ENCODE measurements around the gene LRRK1.

The LRRK1 gene

DNA sequence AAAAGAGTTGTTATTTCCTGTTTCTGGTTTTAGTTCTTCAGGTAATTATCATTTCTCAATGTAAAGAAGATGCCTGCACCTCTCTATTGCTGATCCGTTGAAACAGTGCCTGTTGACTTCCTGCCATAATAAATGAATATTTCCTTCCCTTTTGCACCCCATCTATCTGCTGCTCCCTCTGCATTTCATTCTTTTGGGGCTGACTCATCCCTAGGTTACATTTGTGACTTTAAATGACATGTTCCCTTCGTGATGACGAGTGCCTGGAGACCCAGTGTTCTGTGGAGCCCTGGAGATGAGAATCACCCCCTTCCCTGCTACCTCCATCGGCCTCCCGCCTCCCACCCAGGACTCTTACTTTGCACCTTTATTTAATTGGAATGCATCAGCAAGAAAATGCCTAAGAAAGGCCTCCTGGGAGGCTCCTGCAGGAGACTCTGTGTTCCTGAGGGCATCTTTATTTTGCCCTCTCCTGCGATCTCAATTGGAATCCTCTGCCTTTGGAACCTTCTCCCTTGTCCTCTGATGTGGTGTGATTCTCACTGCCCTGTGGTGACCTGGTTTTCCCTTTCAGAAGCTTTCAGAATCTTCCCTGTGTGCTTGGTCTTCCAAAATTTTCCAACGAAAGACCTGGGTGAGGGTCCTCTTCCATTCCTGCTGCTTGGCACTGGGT, 13.7 kb downstream of the LRRK1 start:
- DNase-seq (ENCODE audit: low spot score) = no peak

DNA sequence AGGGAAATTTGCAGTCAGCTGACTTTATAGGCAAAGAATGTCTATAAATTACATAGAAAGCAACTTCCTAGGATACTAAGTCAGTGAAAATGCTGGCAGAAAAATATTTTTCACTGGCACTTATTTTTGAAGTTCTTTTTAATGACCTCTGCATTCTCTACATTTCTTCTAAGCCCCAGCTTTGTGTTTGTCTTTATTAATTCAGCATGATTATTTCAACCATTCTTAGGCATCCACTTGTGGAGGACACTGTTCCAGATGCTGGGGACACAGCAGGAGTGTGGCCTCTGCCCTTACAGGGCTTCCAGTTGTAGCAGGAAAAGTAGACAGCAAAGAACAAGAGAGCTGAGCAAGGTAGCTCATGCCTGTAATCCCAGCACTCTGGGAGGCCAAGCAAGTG, 15.0 kb downstream of the LRRK1 start:
- DNase-seq (ENCODE audit: low spot score) = no peak

DNA sequence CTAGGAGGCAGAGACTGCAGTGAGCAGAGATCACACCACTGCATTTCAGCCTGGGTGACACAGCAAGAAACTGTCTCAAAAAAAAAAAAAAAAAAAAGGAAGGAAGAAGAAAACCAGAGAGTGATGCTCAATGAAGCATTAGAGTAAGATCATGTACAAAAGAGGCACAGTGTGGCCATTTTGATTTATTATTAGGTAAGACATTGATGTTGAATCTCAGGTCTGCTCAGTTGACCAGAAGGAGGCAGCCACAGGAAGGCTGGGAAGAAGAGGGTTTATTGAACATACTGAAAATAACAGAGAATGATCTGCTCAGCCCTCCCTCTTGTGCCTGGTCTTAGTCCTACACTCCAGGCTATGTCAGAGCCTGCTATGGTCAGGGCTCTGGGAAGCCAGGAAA, 15.6 kb downstream of the LRRK1 start:
- DNase-seq (ENCODE audit: low spot score) = no peak

DNA sequence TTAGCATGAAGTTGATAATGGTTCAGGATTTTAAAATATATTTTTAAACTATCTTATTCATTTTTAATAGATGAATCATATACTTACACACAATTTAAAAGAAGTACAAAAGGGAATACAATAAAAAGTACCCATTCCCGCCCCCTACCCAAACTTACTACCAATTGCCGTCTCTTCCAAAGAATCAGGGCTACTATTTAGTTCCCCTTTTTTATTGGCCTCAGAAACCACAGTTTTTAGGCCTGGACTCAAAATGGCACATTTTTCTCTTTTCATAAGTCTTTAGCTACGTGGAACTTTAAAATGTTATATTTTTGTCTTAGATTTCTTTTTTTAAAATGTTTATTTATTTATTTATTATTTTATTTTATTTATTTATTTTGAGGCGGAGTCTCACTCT, 18.0 kb downstream of the LRRK1 start:
- no peak for DNase-seq (ENCODE audit: low spot score)

GRCh38 chr15:100939791-100940190, 20.6 kb downstream of the LRRK1 start:
- DNase-seq (ENCODE audit: low spot score) = no peak

GRCh38 chr15:100940767-100941379, 21.7 kb downstream of the LRRK1 start:
- DNase-seq (ENCODE audit: low spot score) = no peak

DNA sequence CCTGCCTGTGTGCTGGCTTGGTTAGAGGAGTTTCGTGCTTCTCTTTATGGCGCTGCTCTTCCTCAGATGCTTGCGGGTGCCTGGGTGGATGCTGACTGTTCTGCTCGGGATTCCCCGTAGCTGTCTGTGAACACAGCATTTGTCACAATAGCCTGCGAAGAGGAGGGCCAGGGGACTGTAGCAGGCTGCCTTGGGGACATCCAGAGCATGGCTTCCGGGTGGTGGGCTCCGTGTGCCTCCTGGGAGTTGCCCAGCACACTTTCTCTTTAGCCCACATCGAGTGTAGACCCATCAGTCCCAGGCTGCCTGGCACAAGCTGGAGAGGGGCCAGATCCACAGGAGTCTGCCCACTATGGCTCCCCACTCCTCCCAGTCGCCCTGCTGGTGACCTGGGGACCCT, 22.4 kb downstream of the LRRK1 start:
- no peak for DNase-seq (ENCODE audit: low spot score)

DNA sequence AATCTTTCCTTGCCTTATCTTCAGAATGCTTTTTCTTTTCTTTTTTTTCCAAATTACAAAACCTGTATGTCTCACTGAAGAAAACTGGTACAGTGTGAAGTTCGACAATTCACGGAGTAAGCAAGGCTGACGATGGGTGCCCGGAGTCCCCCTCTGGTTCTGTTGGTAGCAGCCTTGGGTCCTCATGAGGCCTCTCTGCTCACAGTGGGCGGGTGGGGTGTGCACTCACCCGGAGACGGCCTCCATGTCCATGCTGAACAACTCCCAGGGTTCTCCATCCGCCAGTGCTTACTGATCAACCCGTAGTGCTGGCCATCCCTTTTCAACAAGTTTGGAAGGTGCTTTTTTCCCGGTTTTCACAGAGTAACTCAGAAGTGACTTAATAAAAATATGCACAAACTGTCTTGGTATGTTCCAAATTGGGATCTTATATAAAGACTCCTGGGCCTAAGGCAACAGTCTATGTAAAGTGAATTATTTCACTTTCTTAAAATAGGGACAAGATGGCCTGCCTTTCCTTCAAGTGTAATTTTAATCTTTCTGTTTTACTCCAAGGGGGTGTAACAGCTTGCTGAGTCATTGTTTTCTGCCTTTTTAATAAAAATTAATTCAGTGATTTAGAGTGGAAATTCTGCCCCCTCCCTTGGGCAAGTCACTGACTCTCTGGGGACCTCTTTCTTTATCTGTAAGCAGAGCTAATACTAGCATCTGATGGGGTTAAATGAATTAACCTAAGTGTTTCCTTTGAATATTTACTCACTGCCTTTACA, 23.7 kb downstream of the LRRK1 start:
- DNase-seq (ENCODE audit: low spot score) = no peak

DNA sequence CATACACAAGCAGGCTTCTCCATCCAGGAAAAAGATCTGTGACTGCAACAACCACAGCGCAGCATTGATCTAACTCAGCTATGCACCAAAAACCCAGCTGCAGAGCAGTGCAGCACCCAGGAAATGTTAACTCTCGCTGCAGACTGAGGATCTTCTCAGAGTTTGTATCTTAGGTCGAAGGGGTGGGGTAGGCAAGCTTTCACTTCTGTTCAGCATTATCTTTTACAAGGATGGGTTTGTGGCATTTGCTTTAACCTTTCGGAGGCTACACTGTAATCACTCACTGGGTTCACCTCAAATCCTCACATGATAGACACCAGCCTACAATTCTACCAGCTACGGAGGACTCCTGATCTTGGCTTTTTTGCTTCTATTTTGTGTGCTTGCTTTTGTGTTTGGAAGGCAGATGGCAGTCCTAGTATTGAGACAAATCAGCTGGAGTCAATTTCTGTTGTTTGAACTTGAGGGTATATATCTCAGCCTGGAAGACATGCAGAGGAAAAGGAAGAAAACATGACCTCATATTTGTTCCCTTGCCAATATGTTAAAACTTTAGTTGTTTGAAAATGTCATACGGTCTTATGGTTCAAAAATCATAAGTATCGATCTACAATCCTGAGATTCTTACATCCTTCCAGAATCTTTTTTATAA, 25.2 kb downstream of the LRRK1 start:
- no peak for DNase-seq (ENCODE audit: low spot score)

- no peak for DNase-seq (ENCODE audit: low spot score)
These were observed 25.8 kb downstream of the LRRK1 start for GRCh38 chr15:100944986-100945385.

GRCh38 chr15:100947760-100948429, 28.7 kb downstream of the LRRK1 start:
- DNase-seq (ENCODE audit: low spot score) = no peak

DNA sequence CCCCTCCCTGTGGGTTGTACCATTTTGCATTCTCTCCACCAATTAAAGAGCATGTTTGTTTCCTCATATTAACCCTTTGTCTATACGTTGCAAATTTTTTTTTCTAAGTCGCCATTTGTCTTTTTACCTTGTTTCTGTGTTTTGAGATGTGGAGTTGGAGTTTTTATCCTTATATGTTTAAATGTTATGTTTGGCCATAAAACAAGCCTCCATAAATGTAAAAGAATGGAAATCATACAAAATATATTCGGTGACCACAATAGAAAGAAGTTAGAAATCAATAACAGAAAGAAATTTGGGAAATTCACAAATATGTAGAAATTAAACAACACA, 29.2 kb downstream of the LRRK1 start:
- DNase-seq (ENCODE audit: low spot score) = no peak

DNA sequence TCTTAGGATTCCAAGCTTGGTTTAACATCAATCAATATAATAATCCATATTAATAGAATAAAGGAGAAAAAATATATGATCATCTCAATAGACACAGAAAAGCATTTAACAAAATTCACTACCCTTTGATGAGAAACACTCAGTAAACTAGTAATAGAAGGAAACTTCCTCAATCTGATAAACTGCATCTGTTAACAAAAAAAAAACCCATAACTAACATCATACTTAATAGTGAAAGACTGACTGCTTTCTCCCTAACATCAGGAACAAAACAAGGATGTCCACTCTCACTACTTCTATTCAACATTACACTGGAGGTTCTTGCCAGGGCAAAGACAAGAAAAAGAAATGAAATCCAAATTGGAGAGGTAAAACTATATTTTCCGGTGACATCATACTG, 30.5 kb downstream of the LRRK1 start:
- DNase-seq (ENCODE audit: low spot score) = no peak

DNA sequence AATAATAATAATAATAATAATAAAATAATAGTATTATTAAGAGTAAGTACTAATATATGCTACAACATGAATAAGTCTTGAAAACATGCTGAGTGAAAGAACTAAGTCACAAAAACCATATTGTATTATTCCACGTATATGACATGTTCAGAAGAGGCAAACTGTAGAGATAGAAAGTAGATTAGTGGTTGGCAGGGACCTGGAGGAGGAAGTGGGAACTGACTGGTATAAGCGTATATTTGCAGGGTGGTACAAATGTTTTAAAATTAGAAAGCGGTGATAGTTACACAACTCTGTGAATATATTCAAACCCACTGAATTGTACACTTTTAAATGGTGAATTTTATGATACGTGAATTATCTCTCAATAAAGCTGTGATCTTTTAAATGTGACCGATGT, 32.8 kb downstream of the LRRK1 start:
- DNase-seq (ENCODE audit: low spot score) = no peak

- DNase-seq (ENCODE audit: low spot score) = no peak
These were observed 33.4 kb downstream of the LRRK1 start for GRCh38 chr15:100952566-100952965.

- no peak for DNase-seq (ENCODE audit: low spot score)
These were observed 39.3 kb downstream of the LRRK1 start for GRCh38 chr15:100958326-100959065.

- no peak for DNase-seq (ENCODE audit: low spot score)
These were observed 40.2 kb downstream of the LRRK1 start for GRCh38 chr15:100959066-100960050.

DNA sequence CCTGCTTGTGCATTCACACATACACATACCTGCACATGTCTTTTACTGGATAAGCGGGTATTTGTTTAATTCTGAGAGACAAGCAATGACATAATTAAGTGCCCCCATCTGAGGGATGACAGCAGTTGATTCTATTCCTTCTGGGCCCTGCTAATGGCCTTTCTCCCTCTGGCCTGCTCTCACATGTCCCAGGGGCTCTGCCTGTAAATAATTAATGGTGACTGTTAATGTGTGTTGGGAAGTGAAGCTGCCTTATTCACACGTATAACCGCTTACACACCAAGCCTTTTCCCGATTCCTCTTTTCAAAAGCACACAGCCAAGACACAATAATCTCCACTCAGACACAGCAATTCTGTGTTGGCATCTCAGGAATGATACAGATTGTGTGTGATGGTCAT, 47.8 kb downstream of the LRRK1 start:
- DNase-seq (ENCODE audit: low spot score) = no peak

DNA sequence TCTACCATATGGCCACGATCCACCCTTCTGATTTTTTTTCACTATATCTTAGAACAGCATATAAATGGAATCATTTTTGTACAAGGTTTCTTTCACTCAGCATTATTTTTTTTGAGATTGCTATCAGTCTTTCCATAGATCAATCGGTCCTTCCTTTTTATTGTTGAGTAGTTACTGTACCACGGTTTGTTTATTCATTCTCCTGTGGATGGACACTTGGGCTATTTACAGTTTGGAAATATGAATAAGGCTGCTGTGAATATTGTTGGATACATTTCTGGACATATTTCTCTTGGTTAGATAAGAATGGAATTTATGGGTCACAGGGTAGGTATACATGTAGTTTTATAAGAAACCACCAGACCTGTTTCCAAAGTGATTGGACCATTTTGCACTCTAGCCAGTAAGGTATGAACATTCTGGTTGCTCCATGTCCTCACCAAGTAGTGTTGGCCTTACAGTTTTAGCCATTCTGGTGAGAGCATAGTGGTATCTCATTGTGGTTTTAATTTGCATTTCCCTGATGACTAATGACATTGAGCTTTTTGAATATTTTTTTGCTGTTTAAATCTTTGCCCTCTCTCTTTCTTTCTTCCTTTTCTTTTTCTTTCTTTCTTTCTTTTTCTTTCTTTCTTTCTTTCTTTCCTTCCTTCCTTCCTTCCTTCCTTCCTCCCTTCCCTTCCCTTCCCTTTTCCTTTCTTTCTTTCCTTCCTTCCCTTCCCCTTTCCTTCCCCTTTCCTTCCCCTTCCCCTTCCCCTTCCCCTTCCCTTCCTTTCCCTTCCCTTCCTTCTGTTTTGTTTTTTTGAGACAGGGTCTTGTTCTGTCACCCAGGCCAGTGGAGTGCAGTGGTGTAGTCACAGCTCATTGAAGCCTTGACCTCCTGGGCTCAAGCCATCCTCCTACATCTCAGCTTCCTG, 49.2 kb downstream of the LRRK1 start:
- DNase-seq (ENCODE audit: low spot score) = no peak

Data from hematopoietic multipotent progenitor cell treated with erythropoietin and hydrocortisone succinate and interleukin-3 and kit ligand, for 17 days (in vitro differentiated cells).